Prostate gland (tissue), 2 donors: Measurements from ENCODE around the gene CISTR. TPM values are rescaled to one million over a fixed set of nuclear protein-coding genes. Genes with fewer than 3 reads are reported as not detected.
"Not testable (repeated sequence)": the region's sequence is repeated elsewhere in the genome, so short reads cannot be mapped to it uniquely, and the experiment has no call there.

ENCODE experiments used
- DNase-seq: peaks from one replicate; pipeline ENCODE4 v3.0.0-alpha.2; 2019; ENCODE audit warnings: low spot score
- H3K27ac ChIP-seq, 2 donors: fragments of 200-600 bp; sonication (generic); 2 replicates each; pipeline ENCODE4 v1.5.1; 2017 to 2019
- H3K27me3 ChIP-seq: fragments of 200-600 bp; sonication (generic); replicated peaks from 2 replicates; pipeline ENCODE4 v1.5.1; 2019; ENCODE audit not compliant: insufficient read depth
- H3K36me3 ChIP-seq, 2 donors: fragments of 200-600 bp; sonication (generic); 1 replicate in 1 of 2; 2 replicates in 1 of 2; pipeline versions ENCODE4 v1.5.1 to v1.8.1; 2017 to 2019
- H3K4me1 ChIP-seq: fragments of 200-600 bp; sonication (generic); replicated peaks from 2 replicates; pipeline ENCODE4 v1.5.1; 2019
- H3K4me3 ChIP-seq, 2 donors: fragments of 200-600 bp; sonication (generic); 2 replicates each; pipeline ENCODE4 v1.5.1; 2017 to 2019
- H3K9me3 ChIP-seq: fragments of 200-600 bp; sonication (generic); 2 replicates; pipeline ENCODE4 v1.5.1; 2017
- POLR2A ChIP-seq: fragments of 450-650 bp; IDR thresholded peaks from one replicate; pipeline ENCODE4 v1.6.1; 2016; ENCODE audit warnings: antibody characterized with exemption, mild to moderate bottlenecking
- POLR2AphosphoS5 ChIP-seq: sonication (generic); formaldehyde crosslinking; IDR thresholded peaks from one replicate; pipeline ENCODE4 v1.6.1; 2017; ENCODE audit warnings: antibody characterized with exemption
- WGBS: methylation state at CpG from one replicate; pipeline ENCODE4 v1.1.5; 2018; 5-methylcytosine and 5-hydroxymethylcytosine counted together
- intact Hi-C: fragments of 100-400 bp; cut with DNase I; formaldehyde crosslinking; loops from one replicate; pipeline ENCODE4 v1.14.2; 2022
- total RNA-seq, 2 donors: library from RNA; depleted of rRNA; stranded (reverse); fragments of >200 nt; gene quantifications; one replicate each; pipeline ENCODE4 v1.1.0, GENCODE V29; 2016
- TF ChIP-seq, protein P1 (sequence below), 4 experiments: fragments of 200-600 bp in 2 of 4; fragments of 450-650 bp in 2 of 4; sonication (generic) in 2 of 4; IDR thresholded peaks; 1 replicate in 3 of 4; 2 replicates in 1 of 4; pipeline ENCODE4 v1.5.1; 2016 to 2019; ENCODE audit warnings: antibody characterized with exemption in 4 of 4, mild to moderate bottlenecking in 2 of 4, moderate library complexity in 2 of 4

CISTR gene
- total RNA-seq, 2 donors from 2014 or later: not detected

DNA sequence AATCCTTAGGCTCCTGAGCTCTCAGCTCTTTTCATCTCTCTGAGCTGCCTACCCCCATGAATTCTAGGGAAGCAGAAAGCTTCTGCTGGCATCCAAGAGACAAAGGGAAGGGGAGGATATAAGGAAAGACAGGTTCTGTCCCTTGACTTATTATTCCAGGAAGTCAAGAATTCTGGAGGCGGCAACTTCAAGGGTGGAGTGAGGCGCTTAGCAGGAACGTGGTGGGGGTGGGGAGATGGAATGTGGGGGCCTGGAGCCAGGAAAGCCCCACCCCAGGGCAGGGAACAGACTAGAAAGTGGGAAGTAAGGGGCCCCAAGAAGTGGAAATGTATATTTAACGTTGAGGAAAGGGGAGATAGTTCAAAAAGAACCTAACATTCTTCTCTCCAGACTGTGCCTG lies 26.0 kb downstream of the CISTR start:
- TF ChIP-seq POLR2A: no peak
- TF ChIP-seq, protein P1, sequence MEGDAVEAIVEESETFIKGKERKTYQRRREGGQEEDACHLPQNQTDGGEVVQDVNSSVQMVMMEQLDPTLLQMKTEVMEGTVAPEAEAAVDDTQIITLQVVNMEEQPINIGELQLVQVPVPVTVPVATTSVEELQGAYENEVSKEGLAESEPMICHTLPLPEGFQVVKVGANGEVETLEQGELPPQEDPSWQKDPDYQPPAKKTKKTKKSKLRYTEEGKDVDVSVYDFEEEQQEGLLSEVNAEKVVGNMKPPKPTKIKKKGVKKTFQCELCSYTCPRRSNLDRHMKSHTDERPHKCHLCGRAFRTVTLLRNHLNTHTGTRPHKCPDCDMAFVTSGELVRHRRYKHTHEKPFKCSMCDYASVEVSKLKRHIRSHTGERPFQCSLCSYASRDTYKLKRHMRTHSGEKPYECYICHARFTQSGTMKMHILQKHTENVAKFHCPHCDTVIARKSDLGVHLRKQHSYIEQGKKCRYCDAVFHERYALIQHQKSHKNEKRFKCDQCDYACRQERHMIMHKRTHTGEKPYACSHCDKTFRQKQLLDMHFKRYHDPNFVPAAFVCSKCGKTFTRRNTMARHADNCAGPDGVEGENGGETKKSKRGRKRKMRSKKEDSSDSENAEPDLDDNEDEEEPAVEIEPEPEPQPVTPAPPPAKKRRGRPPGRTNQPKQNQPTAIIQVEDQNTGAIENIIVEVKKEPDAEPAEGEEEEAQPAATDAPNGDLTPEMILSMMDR (IDR thresholded peaks at IDR 0.05): no peak
- TF ChIP-seq POLR2AphosphoS5: no peak
- peak overlapping the region in 1 of 2 donors; percentile 53 for H3K4me3 ChIP-seq
- no peaks in the 10 kb centered on the region for H3K4me1 ChIP-seq
- H3K27me3 ChIP-seq: no peaks in the 10 kb centered on the region
- intact Hi-C loops: no loop called here
- no peak overlapping the region for H3K27ac ChIP-seq
- peaks cover 6 to 14% of the 10 kb centered on the region in 2 donors for H3K36me3 ChIP-seq
- 36% methylated on average over 4 of the region's 4 CpGs for WGBS
- DNase-seq: no peak
- no peaks in the 10 kb centered on the region for H3K9me3 ChIP-seq

DNA sequence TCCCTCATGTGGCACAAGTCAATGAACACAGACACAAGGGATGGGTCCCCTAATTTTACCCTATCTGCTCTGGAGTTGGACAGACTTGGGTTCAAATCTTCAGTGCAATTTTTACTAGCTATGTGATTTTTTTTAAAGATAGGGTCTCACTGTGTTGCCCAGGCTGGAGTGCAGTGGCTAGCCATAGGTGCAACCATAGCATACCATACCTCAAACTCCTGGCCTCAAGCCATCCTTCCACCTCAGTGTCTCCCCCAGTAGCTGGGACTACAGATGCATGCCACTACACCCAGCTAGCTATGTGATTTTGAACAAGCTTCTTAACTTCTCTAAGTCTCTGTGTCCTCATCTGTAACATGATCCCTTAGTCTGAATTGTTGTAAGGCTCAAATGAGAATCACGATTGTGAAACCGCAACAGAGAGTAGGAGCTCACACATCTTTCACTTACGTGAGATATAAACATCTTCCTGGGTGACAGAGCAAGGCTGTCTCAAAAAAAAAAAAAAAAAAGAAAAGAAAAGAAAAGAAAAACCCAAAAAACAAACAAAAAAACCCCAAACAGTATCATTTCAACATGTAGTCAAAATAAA lies 29.2 kb downstream of the CISTR start:
- no peak for DNase-seq
- intact Hi-C loops: no loop called here
- H3K36me3 ChIP-seq: peaks cover 6 to 14% of the 10 kb centered on the region in 2 donors
- H3K27ac ChIP-seq: no peak overlapping the region
- TF ChIP-seq, protein P1 (IDR thresholded peaks at IDR 0.05): no peak
- TF ChIP-seq POLR2A: no peak
- no peak for TF ChIP-seq POLR2AphosphoS5
- no peaks in the 10 kb centered on the region for H3K9me3 ChIP-seq
- H3K4me1 ChIP-seq: no peaks in the 10 kb centered on the region
- H3K27me3 ChIP-seq: no peaks in the 10 kb centered on the region
- H3K4me3 ChIP-seq: no peak overlapping the region
- 81% methylated on average over 3 of the region's 3 CpGs for WGBS

DNA sequence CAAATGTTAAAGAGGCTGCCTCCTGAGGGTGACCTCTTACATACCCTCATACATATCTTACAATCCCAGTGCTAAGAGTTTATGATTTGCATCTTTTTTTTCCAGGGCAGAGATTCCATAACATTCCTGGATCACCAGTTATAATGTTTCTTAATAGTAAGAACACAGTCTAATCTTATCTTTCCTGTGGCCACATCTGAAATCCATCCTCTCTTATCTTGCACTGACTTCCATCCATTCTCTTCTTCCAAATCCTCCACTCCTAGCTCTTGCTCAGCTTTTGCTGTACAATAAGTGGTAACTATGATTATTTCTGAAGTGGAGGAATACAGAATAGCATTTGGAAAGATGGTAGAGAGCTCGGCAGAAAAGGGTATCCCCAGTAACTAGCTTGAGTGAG lies 30.8 kb downstream of the CISTR start:
- Histone ChIP-seq H3K4me1 (no peaks in the 10 kb centered on the region), H3K36me3 (peaks cover 6 to 16% of the 10 kb centered on the region in 2 donors), H3K4me3 (no peak overlapping the region), H3K27ac (no peak overlapping the region), H3K9me3 (no peaks in the 10 kb centered on the region), H3K27me3 (no peaks in the 10 kb centered on the region)
- no peak for DNase-seq
- WGBS: 78% methylated on average over 1 of the region's 1 CpG
- intact Hi-C loops: no loop called here
- TF ChIP-seq, protein P1 (IDR thresholded peaks at IDR 0.05): no peak
- no peak for TF ChIP-seq POLR2AphosphoS5
- TF ChIP-seq POLR2A: no peak

DNA sequence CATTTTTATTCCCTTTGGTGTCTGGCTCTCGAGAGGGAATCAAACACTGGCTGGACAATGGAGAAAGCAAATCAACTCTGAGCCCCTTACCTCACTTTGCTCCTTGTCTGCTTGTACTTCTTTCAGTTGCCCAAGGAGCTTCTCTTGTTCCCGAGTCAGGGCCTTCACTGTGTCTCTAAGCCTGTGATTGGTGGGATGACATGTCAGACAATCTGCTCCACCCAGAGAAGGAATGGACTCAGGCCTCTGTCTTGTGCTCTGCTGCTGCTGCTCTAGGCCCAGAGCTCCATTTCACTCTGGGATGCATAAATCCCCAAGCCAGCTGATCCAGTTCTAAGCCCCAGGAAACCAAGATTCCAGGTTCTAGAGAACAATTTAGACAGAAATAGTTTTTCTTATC lies 32.1 kb downstream of the CISTR start:
- Histone ChIP-seq H3K4me3 (no peak overlapping the region), H3K9me3 (no peaks in the 10 kb centered on the region), H3K27me3 (no peaks in the 10 kb centered on the region), H3K4me1 (no peaks in the 10 kb centered on the region), H3K27ac (no peak overlapping the region), H3K36me3 (peaks cover 13 to 25% of the 10 kb centered on the region in 2 donors)
- WGBS: 65% methylated on average over 2 of the region's 2 CpGs
- DNase-seq: no peak
- intact Hi-C loops: no loop called here
- TF ChIP-seq POLR2A (no peak), POLR2AphosphoS5 (no peak)
- TF ChIP-seq, protein P1 (IDR thresholded peaks at IDR 0.05): no peak

DNA sequence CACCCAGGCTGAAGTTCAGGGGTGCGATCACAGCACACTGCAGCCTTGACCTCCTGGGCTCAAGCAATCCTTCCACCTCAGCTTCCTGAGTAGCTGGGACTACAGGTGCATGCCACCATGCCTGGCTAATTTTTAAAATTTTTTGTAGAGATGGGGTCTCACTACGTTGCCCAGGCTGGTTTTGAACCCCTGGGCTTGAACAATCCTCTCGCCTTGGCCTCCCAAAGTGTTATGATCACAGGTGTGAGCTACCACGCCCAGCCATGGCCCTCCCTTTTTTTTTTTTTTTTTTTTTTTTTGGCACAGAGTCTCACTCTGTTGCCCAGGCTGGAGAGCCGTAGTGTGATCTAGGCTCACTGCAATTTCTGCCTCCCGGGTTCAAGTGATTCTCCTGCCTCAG lies 33.2 kb downstream of the CISTR start:
- H3K4me1 ChIP-seq, H3K4me3 ChIP-seq, H3K27ac ChIP-seq, intact Hi-C loops, DNase-seq, H3K9me3 ChIP-seq, H3K27me3 ChIP-seq: not testable (repeated sequence)
- 95% methylated on average over 6 of the region's 6 CpGs for WGBS
- H3K36me3 ChIP-seq: peaks cover 14 to 25% of the 10 kb centered on the region in 2 donors
